ENCODE measurements around the gene TMEM131L.
A peak's percentile ranks its signal among the peaks of the same experiment; 100 is the strongest.
"Not testable (repeated sequence)": the region's sequence is repeated elsewhere in the genome, so short reads cannot be mapped to it uniquely, and the experiment has no call there.

Gene TMEM131L

GRCh38 chr4:153638011-153638410 lies 171.9 kb downstream of the TMEM131L start:
- no peak for DNase-seq

GRCh38 chr4:153638999-153639398 lies 172.8 kb downstream of the TMEM131L start:
- DNase-seq: no peak

- DNase-seq: no peak
Observed at GRCh38 chr4:153639833-153640802, 174.0 kb downstream of the TMEM131L start.

- DNase-seq: no peak
Observed at GRCh38 chr4:153641532-153641931, 175.4 kb downstream of the TMEM131L start.

GRCh38 chr4:153643406-153644383 lies 177.5 kb downstream of the TMEM131L start:
- peak; percentile 76 for DNase-seq

- no peak for DNase-seq
Observed at GRCh38 chr4:153645183-153645582, 179.0 kb downstream of the TMEM131L start.

GRCh38 chr4:153646261-153646660 lies 180.1 kb downstream of the TMEM131L start:
- DNase-seq: no peak

GRCh38 chr4:153646978-153647377 lies 180.8 kb downstream of the TMEM131L start:
- DNase-seq: no peak

GRCh38 chr4:153647975-153648374 lies 181.8 kb downstream of the TMEM131L start:
- DNase-seq: no peak

- DNase-seq: no peak
Observed at GRCh38 chr4:153649572-153649991, 183.4 kb downstream of the TMEM131L start.

- no peak for DNase-seq
Observed at GRCh38 chr4:153651116-153651515, 185.0 kb downstream of the TMEM131L start.

- peak; percentile 51 for DNase-seq
Observed at GRCh38 chr4:153651587-153651986, 185.4 kb downstream of the TMEM131L start.

- no peak for DNase-seq
Observed at GRCh38 chr4:153652051-153652784, 186.1 kb downstream of the TMEM131L start.

- DNase-seq: no peak
Observed at GRCh38 chr4:153655002-153655541, 188.9 kb downstream of the TMEM131L start.

GRCh38 chr4:153655928-153656327 lies 189.8 kb downstream of the TMEM131L start:
- no peak for DNase-seq

GRCh38 chr4:153661215-153661822 lies 195.2 kb downstream of the TMEM131L start:
- peak; percentile 28 for DNase-seq

- no peak for DNase-seq
Observed at GRCh38 chr4:153661908-153662307, 195.7 kb downstream of the TMEM131L start.

- no peak for DNase-seq
Observed at GRCh38 chr4:153663667-153664066, 197.5 kb downstream of the TMEM131L start.

- not testable (repeated sequence) for DNase-seq
Observed at GRCh38 chr4:153666505-153666904, 200.3 kb downstream of the TMEM131L start.

- no peak for DNase-seq
Observed at GRCh38 chr4:153668647-153669046, 202.5 kb downstream of the TMEM131L start.

GRCh38 chr4:153669838-153670237 lies 203.7 kb downstream of the TMEM131L start:
- DNase-seq: no peak

GRCh38 chr4:153676486-153676885 lies 210.3 kb downstream of the TMEM131L start:
- no peak for DNase-seq
